GM18502 (cell line): Measurements from ENCODE around the gene WDFY3.
"Not testable (repeated sequence)": the region's sequence is repeated elsewhere in the genome, so short reads cannot be mapped to it uniquely, and the experiment has no call there.

Experiments
- ATAC-seq: cut with Tn5 transposase; IDR thresholded peaks from one replicate; pipeline ENCODE4 v1.9.1; 2021; ENCODE audit warnings: mild to moderate bottlenecking; ENCODE audit not compliant: unreplicated experiment, poor library complexity

WDFY3 gene

GRCh38 chr4:84865600-84865999, 100.9 kb downstream of the WDFY3 start:
- no peak for ATAC-seq

GRCh38 chr4:84862064-84862463, 104.4 kb downstream of the WDFY3 start:
- no peak for ATAC-seq

- no peak for ATAC-seq
These were observed 109.2 kb downstream of the WDFY3 start for GRCh38 chr4:84857296-84857695.

GRCh38 chr4:84856468-84857049, 109.9 kb downstream of the WDFY3 start:
- ATAC-seq: no peak

GRCh38 chr4:84855774-84856173, 110.7 kb downstream of the WDFY3 start:
- ATAC-seq: no peak

GRCh38 chr4:84852081-84852480, 114.4 kb downstream of the WDFY3 start:
- no peak for ATAC-seq

GRCh38 chr4:84849051-84849640, 117.3 kb downstream of the WDFY3 start:
- no peak for ATAC-seq

- no peak for ATAC-seq
These were observed 118.1 kb downstream of the WDFY3 start for GRCh38 chr4:84848432-84848831.

GRCh38 chr4:84847978-84848377, 118.5 kb downstream of the WDFY3 start:
- no peak for ATAC-seq

GRCh38 chr4:84846985-84847384, 119.5 kb downstream of the WDFY3 start:
- no peak for ATAC-seq

GRCh38 chr4:84841435-84841834, 125.1 kb downstream of the WDFY3 start:
- no peak for ATAC-seq

GRCh38 chr4:84837751-84838150, 128.7 kb downstream of the WDFY3 start:
- no peak for ATAC-seq

- not testable (repeated sequence) for ATAC-seq
These were observed 136.9 kb downstream of the WDFY3 start for GRCh38 chr4:84829633-84830032.

GRCh38 chr4:84826681-84827080, 139.8 kb downstream of the WDFY3 start:
- ATAC-seq: no peak

GRCh38 chr4:84825701-84826341, 140.7 kb downstream of the WDFY3 start:
- ATAC-seq: no peak

GRCh38 chr4:84821064-84821463, 145.4 kb downstream of the WDFY3 start:
- ATAC-seq: no peak

- no peak for ATAC-seq
These were observed 152.3 kb downstream of the WDFY3 start for GRCh38 chr4:84814094-84814750.

- ATAC-seq: no peak
These were observed 156.5 kb downstream of the WDFY3 start for GRCh38 chr4:84809946-84810345.

GRCh38 chr4:84808332-84808731, 158.2 kb downstream of the WDFY3 start:
- ATAC-seq: no peak

GRCh38 chr4:84806541-84806940, 159.9 kb downstream of the WDFY3 start:
- not testable (repeated sequence) for ATAC-seq

GRCh38 chr4:84804136-84804535, 162.4 kb downstream of the WDFY3 start:
- no peak for ATAC-seq
